ENCODE results near the gene U2AF1L4.

GRCh38 chr19:35715355-35715809 is 29.8 kb downstream of the U2AF1L4 start:
- TF ChIP-seq CTCF (IDR thresholded peaks at IDR 0.05) (no peak), POLR2A (IDR thresholded peaks at IDR 0.05) (no peak)

All from body of pancreas (tissue), 4 donors.